PC-9 (cell line): Measurements from ENCODE around the gene RPS2.

ENCODE experiments used
- CTCF ChIP-seq: fragments of 200-600 bp; sonication (generic); conservative IDR thresholded peaks from 2 replicates; pipeline ENCODE4 v1.6.1; 2017; ENCODE audit warnings: mixed run types, antibody characterized with exemption, mild to moderate bottlenecking, moderate library complexity
- EZH2 ChIP-seq: fragments of 200-600 bp; sonication (generic); IDR thresholded peaks from 2 replicates; pipeline ENCODE4 v1.8.0; 2017; ENCODE audit warnings: antibody characterized with exemption, low read depth

GRCh38 chr16:1991588-1991947, 26.9 kb upstream of the RPS2 start:
- TF ChIP-seq CTCF (no peak), EZH2 (no peak)
